K562 (cell line): Measurements from ENCODE around the gene PIP4K2C. TPM values are rescaled to one million over a fixed set of nuclear protein-coding genes. Genes with fewer than 3 reads are reported as not detected.
A peak's percentile ranks its signal among the peaks of the same experiment; 100 is the strongest.

Experiments
- EP400 ChIP-seq: fragments of 450-650 bp; IDR thresholded peaks from 2 replicates; pipeline ENCODE4 v1.6.1; 2017; ENCODE audit warnings: antibody characterized with exemption, mild to moderate bottlenecking, moderate library complexity
- ESRRA ChIP-seq: fragments of 450-650 bp; IDR thresholded peaks from 2 replicates; pipeline ENCODE4 v1.6.1; 2014; ENCODE audit warnings: low read depth, mild to moderate bottlenecking, moderate library complexity, borderline replicate concordance
- KLF13 ChIP-seq: fragments of 450-650 bp; IDR thresholded peaks from 2 replicates; pipeline ENCODE4 v1.6.1; 2016; ENCODE audit warnings: missing genetic modification characterization, low read depth, mild to moderate bottlenecking, missing compliant biosample characterization, moderate library complexity, borderline replicate concordance
- NKRF ChIP-seq: fragments of 450-650 bp; IDR thresholded peaks from 2 replicates; pipeline ENCODE4 v1.6.1; 2016; ENCODE audit warnings: borderline replicate concordance
- NR2F6 ChIP-seq: fragments of 450-650 bp; formaldehyde crosslinking; IDR thresholded peaks from 2 replicates; pipeline ENCODE4 v1.4.0; 2020; ENCODE audit warnings: mild to moderate bottlenecking
- NR4A1 ChIP-seq, 2 experiments: fragments of 250-450 bp in 1 of 2; fragments of 450-650 bp in 1 of 2; sonication (Bioruptor Pico) in 1 of 2; IDR thresholded peaks; 2 replicates each; pipeline versions ENCODE4 v1.4.0 to v1.6.1; 2016 to 2020; ENCODE audit warnings: mild to moderate bottlenecking in 2 of 2, missing compliant biosample characterization in 1 of 2, missing genetic modification characterization in 1 of 2, moderate library complexity in 1 of 2
- RHOXF2B ChIP-seq: fragments of 250-450 bp; sonication (Bioruptor Pico); conservative IDR thresholded peaks from 2 replicates; pipeline ENCODE4 v1.5.1; 2021
- SLC30A9 ChIP-seq: fragments of 250-450 bp; sonication (Bioruptor Pico); IDR thresholded peaks from 2 replicates; pipeline ENCODE4 v1.8.0; 2022; ENCODE audit warnings: mild to moderate bottlenecking, moderate library complexity
- TAF9B ChIP-seq: fragments of 450-650 bp; IDR thresholded peaks from 2 replicates; pipeline ENCODE4 v1.6.1; 2018; ENCODE audit warnings: mild to moderate bottlenecking; ENCODE audit not compliant: partially characterized antibody
- THRB ChIP-seq: fragments of 450-650 bp; formaldehyde crosslinking; conservative IDR thresholded peaks from 2 replicates; pipeline ENCODE4 v1.4.0; 2022; ENCODE audit warnings: mild to moderate bottlenecking, missing genetic modification characterization
- polyA plus RNA-seq, 8 experiments: library from polyadenylated mRNA; depleted of rRNA in 4 of 8; stranded (reverse) in 5 of 8; unstranded in 3 of 8; fragments of >200 nt; fragmentation: Nextera tagmentation in 2 of 8; fragmentation: Illumina TruSeq in 1 of 8; extraction: Ambion mirVana in 2 of 8; extraction: Trizol in 1 of 8; gene quantifications; 2 replicates each; pipeline versions ENCODE4 v1.2.1 to v1.2.3, GENCODE V29; 2011 to 2014; ENCODE audit warnings: inconsistent platforms in 1 of 8, missing spikeins in 1 of 8
- total RNA-seq, 7 experiments: library from RNA; depleted of rRNA in 6 of 7; stranded (reverse); fragments of >200 nt in 6 of 7; fragmentation: Illumina TruSeq in 2 of 7; extraction: Trizol in 2 of 7; gene quantifications; 2 replicates each; pipeline versions ENCODE4 v1.2.1 to v1.2.3, GENCODE V29; 2011 to 2021; ENCODE audit warnings: low replicate concordance in 1 of 7
- TF ChIP-seq, protein P1 (sequence below): sonication (generic); formaldehyde crosslinking; IDR thresholded peaks from 2 replicates; pipeline ENCODE4 v1.8.0; 2022; ENCODE audit warnings: missing genetic modification reagents, mild to moderate bottlenecking, borderline replicate concordance
- TF ChIP-seq, protein P2 (sequence below): sonication (generic); formaldehyde crosslinking; IDR thresholded peaks from 2 replicates; pipeline ENCODE4 v1.8.0; 2023; ENCODE audit warnings: missing genetic modification reagents, mild to moderate bottlenecking, borderline replicate concordance

The PIP4K2C gene
- total and polyA plus RNA-seq, 9 of the 15 experiments (the other 6 are each of a cell fraction or from before 2014, with no cell fraction given) = 9.0 to 41.4 (median 18.3) TPM

DNA sequence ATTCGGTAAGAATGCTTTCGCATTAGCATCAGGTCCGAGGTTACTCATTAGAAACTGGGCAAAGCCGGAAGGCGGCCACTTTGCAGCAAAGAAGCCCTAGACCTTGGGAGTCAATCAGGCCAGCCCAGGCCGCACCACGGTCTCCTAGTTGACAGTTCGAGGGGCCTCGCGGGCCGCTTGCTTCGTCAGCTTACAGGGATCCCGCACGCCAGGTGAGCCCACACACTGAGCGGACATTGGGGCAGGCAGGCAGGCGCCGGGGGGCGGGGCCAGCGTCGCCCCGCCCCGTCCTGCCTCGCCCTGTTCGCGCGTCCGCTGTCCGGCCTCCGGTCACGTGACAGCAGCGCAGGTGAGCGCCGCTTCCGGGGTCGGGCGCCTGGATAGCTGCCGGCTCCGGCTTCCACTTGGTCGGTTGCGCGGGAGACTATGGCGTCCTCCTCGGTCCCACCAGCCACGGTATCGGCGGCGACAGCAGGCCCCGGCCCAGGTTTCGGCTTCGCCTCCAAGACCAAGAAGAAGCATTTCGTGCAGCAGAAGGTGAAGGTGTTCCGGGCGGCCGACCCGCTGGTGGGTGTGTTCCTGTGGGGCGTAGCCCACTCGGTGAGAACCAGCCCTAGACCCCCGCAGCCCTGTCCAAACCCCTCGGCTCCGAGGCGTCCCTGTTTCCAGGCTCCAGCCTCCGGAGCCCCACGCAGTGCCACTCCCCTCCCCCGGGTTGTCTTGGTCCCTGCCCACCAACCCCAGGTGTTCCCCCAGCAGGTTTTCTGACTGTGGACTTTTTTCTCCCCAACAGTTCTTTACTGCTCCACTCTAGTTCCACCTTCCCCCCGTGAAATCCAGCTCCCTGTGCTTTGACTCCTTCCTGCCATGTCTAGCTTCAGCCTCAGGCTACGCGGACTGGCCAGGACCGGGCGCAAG is at the start of gene PIP4K2C (continued):
- TF ChIP-seq NKRF = peak; percentile 96
- TF ChIP-seq, protein P1, sequence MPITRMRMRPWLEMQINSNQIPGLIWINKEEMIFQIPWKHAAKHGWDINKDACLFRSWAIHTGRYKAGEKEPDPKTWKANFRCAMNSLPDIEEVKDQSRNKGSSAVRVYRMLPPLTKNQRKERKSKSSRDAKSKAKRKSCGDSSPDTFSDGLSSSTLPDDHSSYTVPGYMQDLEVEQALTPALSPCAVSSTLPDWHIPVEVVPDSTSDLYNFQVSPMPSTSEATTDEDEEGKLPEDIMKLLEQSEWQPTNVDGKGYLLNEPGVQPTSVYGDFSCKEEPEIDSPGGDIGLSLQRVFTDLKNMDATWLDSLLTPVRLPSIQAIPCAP (CRISPR knock-in tag) = no peak
- TF ChIP-seq RHOXF2B (CRISPR knock-in tag) = no peak
- peak; percentile 50 for TF ChIP-seq TAF9B
- TF ChIP-seq, protein P2, sequence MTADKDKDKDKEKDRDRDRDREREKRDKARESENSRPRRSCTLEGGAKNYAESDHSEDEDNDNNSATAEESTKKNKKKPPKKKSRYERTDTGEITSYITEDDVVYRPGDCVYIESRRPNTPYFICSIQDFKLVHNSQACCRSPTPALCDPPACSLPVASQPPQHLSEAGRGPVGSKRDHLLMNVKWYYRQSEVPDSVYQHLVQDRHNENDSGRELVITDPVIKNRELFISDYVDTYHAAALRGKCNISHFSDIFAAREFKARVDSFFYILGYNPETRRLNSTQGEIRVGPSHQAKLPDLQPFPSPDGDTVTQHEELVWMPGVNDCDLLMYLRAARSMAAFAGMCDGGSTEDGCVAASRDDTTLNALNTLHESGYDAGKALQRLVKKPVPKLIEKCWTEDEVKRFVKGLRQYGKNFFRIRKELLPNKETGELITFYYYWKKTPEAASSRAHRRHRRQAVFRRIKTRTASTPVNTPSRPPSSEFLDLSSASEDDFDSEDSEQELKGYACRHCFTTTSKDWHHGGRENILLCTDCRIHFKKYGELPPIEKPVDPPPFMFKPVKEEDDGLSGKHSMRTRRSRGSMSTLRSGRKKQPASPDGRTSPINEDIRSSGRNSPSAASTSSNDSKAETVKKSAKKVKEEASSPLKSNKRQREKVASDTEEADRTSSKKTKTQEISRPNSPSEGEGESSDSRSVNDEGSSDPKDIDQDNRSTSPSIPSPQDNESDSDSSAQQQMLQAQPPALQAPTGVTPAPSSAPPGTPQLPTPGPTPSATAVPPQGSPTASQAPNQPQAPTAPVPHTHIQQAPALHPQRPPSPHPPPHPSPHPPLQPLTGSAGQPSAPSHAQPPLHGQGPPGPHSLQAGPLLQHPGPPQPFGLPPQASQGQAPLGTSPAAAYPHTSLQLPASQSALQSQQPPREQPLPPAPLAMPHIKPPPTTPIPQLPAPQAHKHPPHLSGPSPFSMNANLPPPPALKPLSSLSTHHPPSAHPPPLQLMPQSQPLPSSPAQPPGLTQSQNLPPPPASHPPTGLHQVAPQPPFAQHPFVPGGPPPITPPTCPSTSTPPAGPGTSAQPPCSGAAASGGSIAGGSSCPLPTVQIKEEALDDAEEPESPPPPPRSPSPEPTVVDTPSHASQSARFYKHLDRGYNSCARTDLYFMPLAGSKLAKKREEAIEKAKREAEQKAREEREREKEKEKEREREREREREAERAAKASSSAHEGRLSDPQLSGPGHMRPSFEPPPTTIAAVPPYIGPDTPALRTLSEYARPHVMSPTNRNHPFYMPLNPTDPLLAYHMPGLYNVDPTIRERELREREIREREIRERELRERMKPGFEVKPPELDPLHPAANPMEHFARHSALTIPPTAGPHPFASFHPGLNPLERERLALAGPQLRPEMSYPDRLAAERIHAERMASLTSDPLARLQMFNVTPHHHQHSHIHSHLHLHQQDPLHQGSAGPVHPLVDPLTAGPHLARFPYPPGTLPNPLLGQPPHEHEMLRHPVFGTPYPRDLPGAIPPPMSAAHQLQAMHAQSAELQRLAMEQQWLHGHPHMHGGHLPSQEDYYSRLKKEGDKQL = no peak
- TF ChIP-seq KLF13 (tag) = no peak
- TF ChIP-seq EP400 = peak; percentile 78; the same call in 1 of the 2 replicates
- no peak for TF ChIP-seq NR4A1 (CRISPR knock-in tag; IDR thresholded peaks at IDR 0.05)
- TF ChIP-seq NR4A1 (tag; IDR thresholded peaks at IDR 0.05) = no peak
- TF ChIP-seq ESRRA = no peak
- no peak for TF ChIP-seq NR2F6 (CRISPR knock-in tag)
- TF ChIP-seq THRB (CRISPR knock-in tag) = no peak
- TF ChIP-seq SLC30A9 (CRISPR knock-in tag) = no peak
